GM12878 (cell line): ENCODE measurements around the gene HAO2. TPM values are rescaled to one million over a fixed set of nuclear protein-coding genes. Genes with fewer than 3 reads are reported as not detected.

Experiments used
- BCL11A ChIP-seq: IDR thresholded peaks from 2 replicates; pipeline ENCODE4 v1.6.1; 2011; ENCODE audit warnings: low read depth, low read length
- E2F4 ChIP-seq: IDR thresholded peaks from 2 replicates; pipeline ENCODE4 v1.6.1; 2012; ENCODE audit warnings: low read depth, low read length, improper control_type of control experiment
- EED ChIP-seq: sonication (generic); IDR thresholded peaks from 2 replicates; pipeline ENCODE4 v1.6.1; 2016; ENCODE audit warnings: antibody characterized with exemption, low read depth
- NBN ChIP-seq: fragments of 450-650 bp; IDR thresholded peaks from 2 replicates; pipeline ENCODE4 v1.6.1; 2016
- NR2C2 ChIP-seq: IDR thresholded peaks from 2 replicates; pipeline ENCODE4 v1.6.1; 2011; ENCODE audit warnings: borderline replicate concordance, low read depth; ENCODE audit not compliant: control insufficient read depth, insufficient read length
- PBX3 ChIP-seq: IDR thresholded peaks from 2 replicates; pipeline ENCODE4 v1.6.1; 2011; ENCODE audit warnings: mild to moderate bottlenecking, low read depth, low read length, moderate library complexity; ENCODE audit not compliant: insufficient replicate concordance
- POU2F2 ChIP-seq: IDR thresholded peaks from 3 replicates; pipeline ENCODE4 v1.6.1; 2011; ENCODE audit warnings: low read depth, mild to moderate bottlenecking, low read length, borderline replicate concordance
- RB1 ChIP-seq: fragments of 450-650 bp; formaldehyde crosslinking; IDR thresholded peaks from 2 replicates; pipeline ENCODE4 v1.6.1; 2017; ENCODE audit warnings: mild to moderate bottlenecking, borderline replicate concordance
- RELA ChIP-seq: fragments of 450-650 bp; IDR thresholded peaks from 2 replicates; pipeline ENCODE4 v1.8.0; 2014; ENCODE audit warnings: borderline replicate concordance; ENCODE audit not compliant: partially characterized antibody
- SMARCA5 ChIP-seq: fragments of 450-650 bp; IDR thresholded peaks from 2 replicates; pipeline ENCODE4 v1.6.1; 2017; ENCODE audit warnings: mild to moderate bottlenecking
- SPI1 ChIP-seq: IDR thresholded peaks from 2 replicates; pipeline ENCODE4 v1.6.1; 2011; ENCODE audit warnings: low read depth, mild to moderate bottlenecking, low read length, moderate library complexity, borderline replicate concordance; ENCODE audit not compliant: insufficient read depth
- ZBTB4 ChIP-seq: fragments of 450-650 bp; formaldehyde crosslinking; IDR thresholded peaks from 2 replicates; pipeline ENCODE4 v1.4.0; 2022; ENCODE audit warnings: mild to moderate bottlenecking, moderate library complexity
- ZNF592 ChIP-seq: fragments of 450-650 bp; IDR thresholded peaks from 2 replicates; pipeline ENCODE4 v1.6.1; 2017; ENCODE audit warnings: mild to moderate bottlenecking, moderate library complexity
- polyA plus RNA-seq, 11 experiments: library from polyadenylated mRNA; depleted of rRNA in 4 of 11; unstranded in 6 of 11; stranded (reverse) in 5 of 11; fragments of >200 nt; fragmentation: Nextera tagmentation in 4 of 11; fragmentation: Illumina TruSeq in 1 of 11; extraction: Ambion mirVana in 4 of 11; extraction: Trizol in 1 of 11; gene quantifications; 1 replicate in 1 of 11; 2 replicates in 10 of 11; pipeline versions ENCODE4 v1.2.1 to v1.2.3, GENCODE V29; 2011 to 2016; ENCODE audit warnings: inconsistent platforms in 2 of 11, missing spikeins in 2 of 11, low read depth in 1 of 11
- total RNA-seq, 4 experiments: library from RNA; depleted of rRNA in 3 of 4; stranded (reverse); fragments of >200 nt in 3 of 4; fragmentation: Illumina TruSeq in 1 of 4; extraction: Trizol in 1 of 4; gene quantifications; 2 replicates each; pipeline versions ENCODE4 v1.2.1 to v1.2.3, GENCODE V29; 2013 to 2021

HAO2 gene
- total and polyA plus RNA-seq, 10 of the 15 experiments (the other 5 are each of a cell fraction or from before 2014, with no cell fraction given), result not detected

GRCh38 chr1:119370748-119371147, 2.2 kb downstream of the HAO2 start (continued):
- no peak for TF ChIP-seq PBX3
- TF ChIP-seq RELA, result no peak
- TF ChIP-seq NBN, result no peak
- TF ChIP-seq NR2C2, result no peak
- no peak for TF ChIP-seq POU2F2
- no peak for TF ChIP-seq ZNF592
- no peak for TF ChIP-seq ZBTB4 (CRISPR knock-in tag)
- TF ChIP-seq E2F4, result no peak
- no peak for TF ChIP-seq RB1
- TF ChIP-seq BCL11A, result no peak
- TF ChIP-seq EED, result no peak
- TF ChIP-seq SMARCA5, result no peak
- no peak for TF ChIP-seq SPI1
